Dendritic cell treated with granulocyte-macrophage colony-stimulating factor and Interleukin-4, amounts not matched to agents 40 ng/mL and 50 ng/mL, for 4 days (primary cell): ENCODE measurements around the gene SEZ6L.

Experiments
- H3K27ac Mint-ChIP-seq: one replicate; pipeline ENCODE4 v1.8.0; 2022; ENCODE audit warnings: mild to moderate bottlenecking, mixed read lengths
- H3K27me3 Mint-ChIP-seq: one replicate; pipeline ENCODE4 v1.8.0; 2022; ENCODE audit warnings: mild to moderate bottlenecking, mixed read lengths
- H3K36me3 Mint-ChIP-seq: one replicate; pipeline ENCODE4 v1.8.0; 2022; ENCODE audit warnings: low read depth, mixed read lengths
- H3K4me1 Mint-ChIP-seq: one replicate; pipeline ENCODE4 v1.8.0; 2022; ENCODE audit warnings: low read depth, mixed read lengths
- H3K4me3 Mint-ChIP-seq: one replicate; pipeline ENCODE4 v1.8.0; 2022; ENCODE audit warnings: mild to moderate bottlenecking, moderate library complexity, mixed read lengths
- H3K9me3 Mint-ChIP-seq: one replicate; pipeline ENCODE4 v1.8.0; 2022; ENCODE audit warnings: mixed read lengths
- intact Hi-C: fragments of 100-400 bp; cut with micrococcal nuclease; formaldehyde crosslinking; loops from one replicate; pipeline ENCODE4 v1.15.0; 2022

The SEZ6L gene

GRCh38 chr22:26330971-26331625, 161.8 kb downstream of the SEZ6L start:
- Mint-ChIP-seq H3K4me1 (no peaks in the 10 kb centered on the region), H3K9me3 (no peaks in the 10 kb centered on the region), H3K27me3 (peaks cover 11% of the 10 kb centered on the region), H3K36me3 (no peaks in the 10 kb centered on the region), H3K27ac (no peak overlapping the region), H3K4me3 (no peak overlapping the region)
- intact Hi-C loops = loop anchor here (2.0 to 5.0 kb wide), 2 partner anchors 249 to 556 kb away; no protein-coding TSS in a partner anchor

- Mint-ChIP-seq H3K4me1 (no peaks in the 10 kb centered on the region), H3K27me3 (peaks cover 14% of the 10 kb centered on the region), H3K4me3 (no peak overlapping the region), H3K36me3 (no peaks in the 10 kb centered on the region), H3K27ac (no peak overlapping the region), H3K9me3 (no peaks in the 10 kb centered on the region)
- intact Hi-C loops = loop anchor here (5.0 kb wide), 1 partner anchor 251 kb away; no protein-coding TSS in a partner anchor
These were observed 164.0 kb downstream of the SEZ6L start for GRCh38 chr22:26333088-26333800.

GRCh38 chr22:26334232-26334631, 165.0 kb downstream of the SEZ6L start:
- Mint-ChIP-seq H3K27ac (no peak overlapping the region), H3K4me1 (no peaks in the 10 kb centered on the region), H3K4me3 (no peak overlapping the region), H3K27me3 (peaks cover 15% of the 10 kb centered on the region), H3K36me3 (no peaks in the 10 kb centered on the region), H3K9me3 (no peaks in the 10 kb centered on the region)
- intact Hi-C loops = loop anchor here (5.0 kb wide), 1 partner anchor 252 kb away; no protein-coding TSS in a partner anchor

GRCh38 chr22:26336773-26337172, 167.5 kb downstream of the SEZ6L start:
- intact Hi-C loops = no loop called here
- Mint-ChIP-seq H3K36me3 (no peaks in the 10 kb centered on the region), H3K9me3 (no peaks in the 10 kb centered on the region), H3K27ac (no peak overlapping the region), H3K4me1 (no peaks in the 10 kb centered on the region), H3K4me3 (no peak overlapping the region), H3K27me3 (peaks cover 15% of the 10 kb centered on the region)

DNA sequence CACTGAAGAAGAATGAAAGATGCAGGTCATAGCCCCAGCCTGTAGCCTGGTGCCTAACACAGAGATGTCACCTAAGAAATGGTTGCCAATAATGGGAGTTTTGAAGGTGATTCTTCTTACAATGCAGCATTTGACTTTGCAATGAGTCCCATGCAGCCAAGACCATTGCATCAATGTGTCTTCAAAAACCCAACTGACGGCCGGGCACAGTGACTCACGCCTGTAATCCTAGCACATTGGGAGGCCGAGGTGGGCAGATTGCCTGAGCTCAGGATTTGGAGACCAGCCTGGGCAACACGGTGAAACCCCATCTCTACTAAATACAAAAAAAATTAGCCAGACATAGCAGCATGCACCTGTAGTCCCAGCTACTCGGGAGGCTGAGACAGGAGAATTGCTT, 170.5 kb downstream of the SEZ6L start:
- Mint-ChIP-seq H3K27me3 (peaks cover 9% of the 10 kb centered on the region), H3K36me3 (no peaks in the 10 kb centered on the region), H3K4me1 (no peaks in the 10 kb centered on the region), H3K27ac (no peak overlapping the region), H3K9me3 (no peaks in the 10 kb centered on the region), H3K4me3 (no peak overlapping the region)
- intact Hi-C loops = no loop called here

GRCh38 chr22:26342745-26343410, 173.6 kb downstream of the SEZ6L start:
- Mint-ChIP-seq H3K9me3 (no peaks in the 10 kb centered on the region), H3K27me3 (peaks cover 4% of the 10 kb centered on the region)
- intact Hi-C loops = no loop called here

GRCh38 chr22:26345496-26345895, 176.2 kb downstream of the SEZ6L start:
- peaks cover 2% of the 10 kb centered on the region for H3K27me3 Mint-ChIP-seq
- intact Hi-C loops = no loop called here
- H3K4me1 Mint-ChIP-seq = no peaks in the 10 kb centered on the region
- H3K36me3 Mint-ChIP-seq = no peaks in the 10 kb centered on the region
- H3K9me3 Mint-ChIP-seq = no peaks in the 10 kb centered on the region
- H3K27ac Mint-ChIP-seq = no peak overlapping the region
- H3K4me3 Mint-ChIP-seq = no peak overlapping the region

More at GRCh38 chr22:26342745-26343410, 173.6 kb downstream of the SEZ6L start:
- Mint-ChIP-seq H3K36me3 (no peaks in the 10 kb centered on the region), H3K4me1 (no peaks in the 10 kb centered on the region), H3K4me3 (no peak overlapping the region), H3K27ac (no peak overlapping the region)

DNA sequence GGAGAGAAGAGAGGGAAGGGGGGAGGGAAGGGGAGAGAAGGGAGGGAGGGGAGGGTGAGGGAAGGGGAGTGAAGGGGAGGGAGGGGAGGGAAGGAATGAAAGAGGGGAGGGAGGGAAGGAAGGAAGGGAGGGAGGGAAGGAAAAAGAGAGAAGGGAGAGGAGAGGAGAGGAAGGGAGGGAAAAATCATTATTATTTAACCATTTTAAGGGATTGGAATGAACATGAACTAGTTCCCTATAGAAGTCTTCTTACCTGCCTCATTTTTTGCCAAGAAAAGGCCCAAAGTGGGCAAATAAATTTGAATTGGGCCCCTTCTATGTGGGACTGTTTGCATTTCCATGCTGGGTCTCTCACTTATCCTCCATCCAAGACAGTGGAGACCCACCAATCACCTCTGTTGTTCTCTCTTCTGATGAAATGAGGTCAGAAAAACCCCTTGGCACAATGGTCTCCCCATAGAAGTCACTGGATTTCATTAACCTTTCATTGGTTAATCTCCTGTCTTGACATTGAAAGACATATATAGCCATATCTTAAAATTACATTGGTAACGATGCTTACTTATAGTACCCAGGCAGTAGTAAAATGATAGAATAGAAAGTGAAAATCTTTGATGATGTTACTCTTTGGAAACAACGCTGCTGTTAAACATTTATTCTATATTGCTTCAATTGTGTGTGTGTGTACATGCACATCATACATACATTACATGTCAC, 179.7 kb downstream of the SEZ6L start:
- no peaks in the 10 kb centered on the region for H3K4me1 Mint-ChIP-seq
- intact Hi-C loops = no loop called here
- H3K9me3 Mint-ChIP-seq = no peaks in the 10 kb centered on the region
- H3K4me3 Mint-ChIP-seq = no peak overlapping the region
- no peaks in the 10 kb centered on the region for H3K36me3 Mint-ChIP-seq
- H3K27me3 Mint-ChIP-seq = peaks cover 1% of the 10 kb centered on the region
- H3K27ac Mint-ChIP-seq = no peak overlapping the region

DNA sequence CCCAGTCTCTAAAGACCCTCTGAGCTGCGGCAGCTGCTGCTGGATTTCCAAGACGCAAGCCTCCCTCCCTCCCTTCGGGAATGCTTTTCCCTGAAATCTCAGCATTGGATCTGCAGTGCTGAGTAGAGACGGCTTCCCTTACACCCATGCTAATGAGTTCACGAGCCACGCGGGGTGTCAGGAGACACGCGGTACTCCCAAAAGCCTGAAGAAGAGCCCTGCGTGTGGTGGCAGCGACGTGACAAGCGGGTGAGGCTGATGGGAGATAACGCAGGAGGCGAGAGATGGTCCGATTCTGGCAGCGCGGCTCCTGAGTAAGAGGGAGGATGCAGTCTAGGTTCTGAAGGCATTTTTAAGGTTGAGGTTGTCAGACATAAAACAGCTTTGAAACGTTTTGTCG, 185.4 kb downstream of the SEZ6L start:
- Mint-ChIP-seq H3K4me3 (no peak overlapping the region), H3K36me3 (no peaks in the 10 kb centered on the region), H3K9me3 (no peaks in the 10 kb centered on the region), H3K27me3 (peaks cover 7% of the 10 kb centered on the region), H3K4me1 (no peaks in the 10 kb centered on the region), H3K27ac (no peak overlapping the region)
- intact Hi-C loops = no loop called here

GRCh38 chr22:26357281-26357680, 188.0 kb downstream of the SEZ6L start:
- H3K4me3 Mint-ChIP-seq = no peak overlapping the region
- peaks cover 10% of the 10 kb centered on the region for H3K27me3 Mint-ChIP-seq
- H3K4me1 Mint-ChIP-seq = peaks cover 7% of the 10 kb centered on the region
- H3K9me3 Mint-ChIP-seq = no peaks in the 10 kb centered on the region
- no peak overlapping the region for H3K27ac Mint-ChIP-seq
- no peaks in the 10 kb centered on the region for H3K36me3 Mint-ChIP-seq
- intact Hi-C loops = no loop called here

- Mint-ChIP-seq H3K9me3 (no peaks in the 10 kb centered on the region), H3K4me3 (no peak overlapping the region), H3K4me1 (peaks cover 7% of the 10 kb centered on the region), H3K36me3 (no peaks in the 10 kb centered on the region), H3K27ac (no peak overlapping the region), H3K27me3 (peaks cover 15% of the 10 kb centered on the region)
- intact Hi-C loops = no loop called here
These were observed 188.6 kb downstream of the SEZ6L start for GRCh38 chr22:26357813-26358212.

DNA sequence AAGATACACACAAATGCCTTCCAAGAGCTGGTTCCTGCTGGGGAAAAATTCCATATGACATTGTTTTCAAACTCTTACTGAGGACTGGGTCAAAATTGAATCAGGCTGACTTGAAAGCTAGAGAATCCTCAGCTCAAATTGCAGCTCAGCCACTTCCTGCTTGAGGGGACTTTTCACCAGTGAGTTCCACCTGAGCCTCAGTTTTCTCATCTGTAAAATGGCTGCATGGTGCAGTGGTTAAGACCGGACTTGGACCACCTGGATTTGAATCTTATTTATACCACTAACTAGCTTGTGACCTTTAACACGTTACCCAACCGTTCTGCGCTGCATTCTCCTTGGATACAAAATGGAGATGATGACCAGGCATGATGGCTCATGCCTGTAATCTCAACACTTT, 189.9 kb downstream of the SEZ6L start:
- Mint-ChIP-seq H3K9me3 (no peaks in the 10 kb centered on the region), H3K4me1 (peaks cover 7% of the 10 kb centered on the region), H3K27me3 (peaks cover 12% of the 10 kb centered on the region), H3K4me3 (no peak overlapping the region), H3K36me3 (no peaks in the 10 kb centered on the region), H3K27ac (no peak overlapping the region)
- intact Hi-C loops = no loop called here

DNA sequence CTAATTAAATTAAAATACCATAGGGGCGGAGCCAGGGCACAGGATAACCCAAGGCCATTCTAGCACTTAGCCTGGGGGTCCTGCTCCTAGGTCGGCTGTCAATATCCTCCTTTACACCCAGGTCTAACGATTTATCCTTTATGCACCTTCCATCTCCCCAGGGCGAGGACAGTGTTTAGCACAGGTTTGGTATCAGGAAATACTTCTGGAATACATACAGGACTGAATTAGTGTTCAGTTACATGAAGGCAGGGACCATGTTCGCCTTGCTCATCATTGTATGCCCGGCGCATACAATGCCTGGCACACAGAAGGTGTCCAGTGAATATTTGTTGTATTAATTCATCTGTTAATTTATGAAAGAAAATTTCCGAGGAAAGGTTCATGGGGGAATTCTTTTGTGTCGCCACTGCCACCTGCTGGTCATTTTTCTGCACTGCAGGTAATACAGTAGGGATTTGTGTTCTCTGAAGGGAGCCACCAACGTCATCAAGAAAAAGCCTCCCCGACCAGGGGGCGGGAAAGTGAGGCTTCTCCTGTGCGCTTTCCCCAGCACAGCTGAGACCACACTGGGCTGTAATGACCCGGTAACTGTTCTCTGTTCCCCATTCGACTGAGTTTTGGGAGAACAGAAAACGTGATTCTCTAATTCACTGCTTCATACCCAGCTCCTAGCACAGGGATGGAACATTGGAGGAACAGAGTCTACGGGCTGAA, 191.1 kb downstream of the SEZ6L start:
- intact Hi-C loops = no loop called here
- Mint-ChIP-seq H3K4me1 (peaks cover 7% of the 10 kb centered on the region), H3K36me3 (no peaks in the 10 kb centered on the region), H3K4me3 (no peak overlapping the region), H3K27me3 (peaks cover 9% of the 10 kb centered on the region), H3K27ac (no peak overlapping the region), H3K9me3 (no peaks in the 10 kb centered on the region)
